Natural killer cell treated with Interleukin-12 subunit alpha and Interleukin-12 subunit beta and Interleukin-15 and Interleukin-18, amount 100 ng/mL, for 72 hours (primary cell): ENCODE results near the gene NPAS3. TPM values are rescaled to one million over a fixed set of nuclear protein-coding genes. Genes with fewer than 3 reads are reported as not detected.

Experiments
- ATAC-seq, 2 donors: fragments of 150-1000 bp; cut with Tn5 transposase in 1 of 2; sonication (Bioruptor Pico), chemical (Tn5 transposase) in 1 of 2; 2 replicates each; pipeline ENCODE4 v1.10.0; 2021
- DNase-seq: peaks from one replicate; pipeline ENCODE4 v3.0.0; 2022; ENCODE audit warnings: low spot score
- H3K27ac Mint-ChIP-seq, 2 donors: 1 replicate in 1 of 2; 2 replicates in 1 of 2; pipeline ENCODE4 v1.8.0; 2022; ENCODE audit warnings: mixed read lengths in 2 of 2, mild to moderate bottlenecking in 1 of 2, moderate library complexity in 1 of 2
- H3K27me3 Mint-ChIP-seq, 2 donors: 1 replicate in 1 of 2; 2 replicates in 1 of 2; pipeline ENCODE4 v1.8.0; 2022; ENCODE audit warnings: mixed read lengths in 2 of 2
- H3K36me3 Mint-ChIP-seq: one replicate; pipeline ENCODE4 v1.8.0; 2022; ENCODE audit warnings: mixed read lengths
- H3K4me1 Mint-ChIP-seq, 2 donors: 1 replicate in 1 of 2; 2 replicates in 1 of 2; pipeline ENCODE4 v1.8.0; 2022; ENCODE audit warnings: low read depth in 2 of 2, mixed read lengths in 2 of 2, mild to moderate bottlenecking in 1 of 2
- H3K4me3 Mint-ChIP-seq: one replicate; pipeline ENCODE4 v1.8.0; 2022; ENCODE audit warnings: mixed read lengths
- H3K9me3 Mint-ChIP-seq: 2 replicates; pipeline ENCODE4 v1.8.0; 2022; ENCODE audit warnings: mixed read lengths
- total RNA-seq, 2 donors: library from RNA; stranded (reverse); gene quantifications; one replicate each; pipeline ENCODE4 v1.2.3, GENCODE V29; 2022

Gene NPAS3
- total RNA-seq, 2 donors from 2014 or later = not detected

GRCh38 chr14:33163109-33163508 lies 224.4 kb downstream of the NPAS3 start:
- Mint-ChIP-seq H3K4me1 (no peaks in the 10 kb centered on the region), H3K9me3 (peaks cover 10% of the 10 kb centered on the region), H3K27me3 (no peaks in the 10 kb centered on the region), H3K4me3 (no peak overlapping the region), H3K36me3 (peaks cover 5% of the 10 kb centered on the region), H3K27ac (no peak overlapping the region)
- ATAC-seq (no peak), DNase-seq (no peak)

- H3K36me3 Mint-ChIP-seq = no peaks in the 10 kb centered on the region
- H3K4me1 Mint-ChIP-seq = no peaks in the 10 kb centered on the region
- no peak for ATAC-seq
- no peak overlapping the region for H3K27ac Mint-ChIP-seq
- no peak overlapping the region for H3K4me3 Mint-ChIP-seq
- H3K27me3 Mint-ChIP-seq = no peaks in the 10 kb centered on the region
- no peak for DNase-seq
- H3K9me3 Mint-ChIP-seq = peaks cover 7% of the 10 kb centered on the region
These were observed 224.9 kb downstream of the NPAS3 start for GRCh38 chr14:33163600-33163999.

GRCh38 chr14:33165144-33165925 lies 226.7 kb downstream of the NPAS3 start:
- ATAC-seq (no peak), DNase-seq (no peak)
- no peaks in the 10 kb centered on the region for H3K27me3 Mint-ChIP-seq
- H3K9me3 Mint-ChIP-seq = peaks cover 11% of the 10 kb centered on the region
- no peak overlapping the region for H3K27ac Mint-ChIP-seq
- H3K4me3 Mint-ChIP-seq = no peak overlapping the region
- H3K4me1 Mint-ChIP-seq = no peaks in the 10 kb centered on the region
- no peaks in the 10 kb centered on the region for H3K36me3 Mint-ChIP-seq

- peaks cover 16% of the 10 kb centered on the region for H3K9me3 Mint-ChIP-seq
- ATAC-seq (no peak), DNase-seq (no peak)
- H3K36me3 Mint-ChIP-seq = no peaks in the 10 kb centered on the region
- H3K4me3 Mint-ChIP-seq = no peak overlapping the region
- H3K27ac Mint-ChIP-seq = no peak overlapping the region
- H3K27me3 Mint-ChIP-seq = no peaks in the 10 kb centered on the region
- no peaks in the 10 kb centered on the region for H3K4me1 Mint-ChIP-seq
These were observed 227.2 kb downstream of the NPAS3 start for GRCh38 chr14:33165926-33166289.

- H3K27ac Mint-ChIP-seq = no peak overlapping the region
- H3K27me3 Mint-ChIP-seq = no peaks in the 10 kb centered on the region
- H3K36me3 Mint-ChIP-seq = no peaks in the 10 kb centered on the region
- no peaks in the 10 kb centered on the region for H3K4me1 Mint-ChIP-seq
- H3K9me3 Mint-ChIP-seq = peaks cover 10% of the 10 kb centered on the region
- no peak for DNase-seq
- H3K4me3 Mint-ChIP-seq = no peak overlapping the region
- ATAC-seq = no peak
These were observed 237.3 kb downstream of the NPAS3 start for GRCh38 chr14:33175951-33176350.

GRCh38 chr14:33184587-33184986 lies 245.9 kb downstream of the NPAS3 start:
- Mint-ChIP-seq H3K4me3 (no peak overlapping the region), H3K4me1 (no peaks in the 10 kb centered on the region), H3K36me3 (no peaks in the 10 kb centered on the region), H3K9me3 (peaks cover 14% of the 10 kb centered on the region), H3K27ac (no peak overlapping the region), H3K27me3 (no peaks in the 10 kb centered on the region)
- DNase-seq (no peak), ATAC-seq (no peak)

- ATAC-seq = no peak
- no peaks in the 10 kb centered on the region for H3K4me1 Mint-ChIP-seq
- H3K27me3 Mint-ChIP-seq = no peaks in the 10 kb centered on the region
- no peak for DNase-seq
- no peak overlapping the region for H3K27ac Mint-ChIP-seq
- H3K9me3 Mint-ChIP-seq = peaks cover 10% of the 10 kb centered on the region
- H3K4me3 Mint-ChIP-seq = no peak overlapping the region
- H3K36me3 Mint-ChIP-seq = no peaks in the 10 kb centered on the region
These were observed 248.0 kb downstream of the NPAS3 start for GRCh38 chr14:33186656-33187055.

GRCh38 chr14:33188880-33189279 lies 250.2 kb downstream of the NPAS3 start:
- H3K36me3 Mint-ChIP-seq = no peaks in the 10 kb centered on the region
- peaks cover 10% of the 10 kb centered on the region for H3K9me3 Mint-ChIP-seq
- H3K4me3 Mint-ChIP-seq = no peak overlapping the region
- no peak for DNase-seq
- H3K27ac Mint-ChIP-seq = no peak overlapping the region
- H3K4me1 Mint-ChIP-seq = no peaks in the 10 kb centered on the region
- ATAC-seq = no peak
- no peaks in the 10 kb centered on the region for H3K27me3 Mint-ChIP-seq

GRCh38 chr14:33191855-33192254 lies 253.2 kb downstream of the NPAS3 start:
- Mint-ChIP-seq H3K27me3 (no peaks in the 10 kb centered on the region), H3K36me3 (no peaks in the 10 kb centered on the region), H3K27ac (no peak overlapping the region), H3K9me3 (peaks cover 10% of the 10 kb centered on the region), H3K4me3 (no peak overlapping the region), H3K4me1 (no peaks in the 10 kb centered on the region)
- DNase-seq (no peak), ATAC-seq (no peak)

GRCh38 chr14:33194551-33194950 lies 255.9 kb downstream of the NPAS3 start:
- ATAC-seq (no peak), DNase-seq (no peak)
- peaks cover 4% of the 10 kb centered on the region for H3K9me3 Mint-ChIP-seq
- H3K4me1 Mint-ChIP-seq = no peaks in the 10 kb centered on the region
- H3K27ac Mint-ChIP-seq = no peak overlapping the region
- no peaks in the 10 kb centered on the region for H3K27me3 Mint-ChIP-seq
- H3K36me3 Mint-ChIP-seq = no peaks in the 10 kb centered on the region
- no peak overlapping the region for H3K4me3 Mint-ChIP-seq

- H3K27ac Mint-ChIP-seq = no peak overlapping the region
- DNase-seq = no peak
- no peaks in the 10 kb centered on the region for H3K27me3 Mint-ChIP-seq
- no peaks in the 10 kb centered on the region for H3K36me3 Mint-ChIP-seq
- peak in 1 of 2 donors; percentile 27 for ATAC-seq
- no peaks in the 10 kb centered on the region for H3K4me1 Mint-ChIP-seq
- H3K9me3 Mint-ChIP-seq = peaks cover 8% of the 10 kb centered on the region
- no peak overlapping the region for H3K4me3 Mint-ChIP-seq
These were observed 260.0 kb downstream of the NPAS3 start for GRCh38 chr14:33198684-33199083.

GRCh38 chr14:33201116-33201515 lies 262.4 kb downstream of the NPAS3 start:
- DNase-seq = no peak
- Mint-ChIP-seq H3K4me3 (no peak overlapping the region), H3K27me3 (no peaks in the 10 kb centered on the region), H3K4me1 (no peaks in the 10 kb centered on the region), H3K36me3 (no peaks in the 10 kb centered on the region), H3K9me3 (peaks cover 11% of the 10 kb centered on the region), H3K27ac (no peak overlapping the region)
- ATAC-seq = no peak

- H3K4me1 Mint-ChIP-seq = no peaks in the 10 kb centered on the region
- ATAC-seq = no peak
- no peaks in the 10 kb centered on the region for H3K36me3 Mint-ChIP-seq
- H3K9me3 Mint-ChIP-seq = peaks cover 11% of the 10 kb centered on the region
- DNase-seq = no peak
- no peaks in the 10 kb centered on the region for H3K27me3 Mint-ChIP-seq
- H3K27ac Mint-ChIP-seq = no peak overlapping the region
- no peak overlapping the region for H3K4me3 Mint-ChIP-seq
These were observed 268.3 kb downstream of the NPAS3 start for GRCh38 chr14:33206981-33207380.

GRCh38 chr14:33207467-33208017 lies 268.9 kb downstream of the NPAS3 start:
- Mint-ChIP-seq H3K27ac (no peak overlapping the region), H3K9me3 (peaks cover 11% of the 10 kb centered on the region), H3K27me3 (no peaks in the 10 kb centered on the region), H3K4me1 (no peaks in the 10 kb centered on the region), H3K4me3 (no peak overlapping the region), H3K36me3 (no peaks in the 10 kb centered on the region)
- DNase-seq = no peak
- ATAC-seq = no peak

GRCh38 chr14:33210311-33210710 lies 271.6 kb downstream of the NPAS3 start:
- no peaks in the 10 kb centered on the region for H3K36me3 Mint-ChIP-seq

More at GRCh38 chr14:33210311-33210710, 271.6 kb downstream of the NPAS3 start:
- no peak for DNase-seq
- peaks cover 8% of the 10 kb centered on the region for H3K9me3 Mint-ChIP-seq
- H3K4me3 Mint-ChIP-seq = no peak overlapping the region
- H3K27me3 Mint-ChIP-seq = no peaks in the 10 kb centered on the region
- no peak for ATAC-seq
- no peaks in the 10 kb centered on the region for H3K4me1 Mint-ChIP-seq
- no peak overlapping the region for H3K27ac Mint-ChIP-seq
